Lower leg skin (tissue), 4 donors: Measurements from ENCODE around the gene CDC20B. TPM values are rescaled to one million over a fixed set of nuclear protein-coding genes. Genes with fewer than 3 reads are reported as not detected.
A peak's percentile ranks its signal among the peaks of the same experiment; 100 is the strongest.

Experiments used
- DNase-seq, 2 donors: peaks; one replicate each; pipeline ENCODE4 v3.0.0-alpha.2; 2019; ENCODE audit warnings: low spot score in 2 of 2
- H3K4me3 ChIP-seq: fragments of 200-600 bp; sonication (generic); 2 replicates; pipeline ENCODE4 v1.5.1; 2017; ENCODE audit warnings: mild to moderate bottlenecking, low read depth; ENCODE audit not compliant: poor library complexity, severe bottlenecking
- POLR2A ChIP-seq, 2 donors: fragments of 450-650 bp; IDR thresholded peaks; one replicate each; pipeline ENCODE4 v1.6.1; 2016 to 2017; ENCODE audit warnings: antibody characterized with exemption in 2 of 2, mild to moderate bottlenecking in 1 of 2, moderate library complexity in 1 of 2
- WGBS, 2 donors: methylation state at CpG; one replicate each; pipeline ENCODE4 v1.1.5; 2018; 5-methylcytosine and 5-hydroxymethylcytosine counted together
- intact Hi-C: fragments of 100-400 bp; cut with DNase I; formaldehyde crosslinking; loops from one replicate; pipeline ENCODE4 v1.15.0; 2023; ENCODE audit warnings: low total_unique reads
- total RNA-seq, 4 donors: library from RNA; depleted of rRNA; stranded (reverse); fragments of >200 nt; gene quantifications; one replicate each; pipeline ENCODE4 v1.1.0, GENCODE V29; 2016
- TF ChIP-seq, protein P1 (sequence below), 3 donors: fragments of 450-650 bp; IDR thresholded peaks; one replicate each; pipeline ENCODE4 v1.5.1; 2016; ENCODE audit warnings: antibody characterized with exemption in 3 of 3, mild to moderate bottlenecking in 3 of 3, moderate library complexity in 2 of 3

CDC20B gene
- total RNA-seq, 4 donors from 2014 or later: not detected

DNA sequence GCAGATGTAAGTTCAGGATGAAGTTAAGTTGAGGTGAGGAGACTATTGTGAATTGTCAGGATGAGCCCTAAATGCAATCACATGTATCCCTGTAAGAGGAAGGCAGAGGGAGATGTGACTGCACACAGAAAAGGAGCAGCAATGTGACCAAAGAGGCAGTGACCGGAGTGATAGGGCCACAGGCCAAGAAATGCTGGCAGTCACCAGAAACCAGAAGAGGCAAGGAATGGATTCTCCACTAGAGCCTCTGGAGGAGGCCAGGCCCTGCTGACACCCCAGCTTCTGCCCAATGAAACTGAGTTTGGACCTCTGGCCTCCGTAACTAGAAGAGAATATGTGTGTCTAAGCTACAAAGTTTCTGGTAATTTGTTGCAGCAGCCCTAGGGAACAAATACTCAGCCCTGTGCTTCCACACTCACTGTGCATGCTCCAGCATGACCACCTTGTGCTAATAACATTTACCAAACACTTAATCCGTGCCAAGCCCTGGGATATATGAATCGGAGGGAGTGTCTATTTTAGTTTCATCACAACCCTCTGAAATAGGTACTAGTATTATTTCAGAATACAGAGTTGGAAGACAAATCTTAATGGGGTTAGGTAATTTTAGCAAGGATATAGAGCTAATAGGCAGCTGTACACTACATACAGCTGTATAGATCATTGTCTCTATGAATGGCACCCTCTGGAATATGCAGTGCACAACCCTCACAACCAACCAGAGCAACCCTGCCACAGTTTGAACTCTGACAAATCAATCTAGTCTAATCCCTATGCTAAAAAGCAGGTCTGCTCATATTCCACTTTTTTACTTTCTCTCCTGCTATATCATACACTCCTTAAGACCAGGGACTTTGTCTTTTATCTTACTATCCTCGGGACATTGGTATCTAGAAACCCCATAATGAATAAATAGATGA lies 20.8 kb downstream of the CDC20B start:
- WGBS, 2 donors: 33 to 41% methylated on average over 5 of the region's 5 CpGs
- TF ChIP-seq, protein P1, sequence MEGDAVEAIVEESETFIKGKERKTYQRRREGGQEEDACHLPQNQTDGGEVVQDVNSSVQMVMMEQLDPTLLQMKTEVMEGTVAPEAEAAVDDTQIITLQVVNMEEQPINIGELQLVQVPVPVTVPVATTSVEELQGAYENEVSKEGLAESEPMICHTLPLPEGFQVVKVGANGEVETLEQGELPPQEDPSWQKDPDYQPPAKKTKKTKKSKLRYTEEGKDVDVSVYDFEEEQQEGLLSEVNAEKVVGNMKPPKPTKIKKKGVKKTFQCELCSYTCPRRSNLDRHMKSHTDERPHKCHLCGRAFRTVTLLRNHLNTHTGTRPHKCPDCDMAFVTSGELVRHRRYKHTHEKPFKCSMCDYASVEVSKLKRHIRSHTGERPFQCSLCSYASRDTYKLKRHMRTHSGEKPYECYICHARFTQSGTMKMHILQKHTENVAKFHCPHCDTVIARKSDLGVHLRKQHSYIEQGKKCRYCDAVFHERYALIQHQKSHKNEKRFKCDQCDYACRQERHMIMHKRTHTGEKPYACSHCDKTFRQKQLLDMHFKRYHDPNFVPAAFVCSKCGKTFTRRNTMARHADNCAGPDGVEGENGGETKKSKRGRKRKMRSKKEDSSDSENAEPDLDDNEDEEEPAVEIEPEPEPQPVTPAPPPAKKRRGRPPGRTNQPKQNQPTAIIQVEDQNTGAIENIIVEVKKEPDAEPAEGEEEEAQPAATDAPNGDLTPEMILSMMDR (IDR thresholded peaks at IDR 0.05): no peak
- no peak for TF ChIP-seq POLR2A (IDR thresholded peaks at IDR 0.05)
- H3K4me3 ChIP-seq: no peak overlapping the region
- intact Hi-C loops: loop anchor here (10.0 kb wide), 1 partner anchor 637 kb away; the partner anchor contains the start of gene SNX18
- DNase-seq: peak in 1 of 2 donors; percentile 43

DNA sequence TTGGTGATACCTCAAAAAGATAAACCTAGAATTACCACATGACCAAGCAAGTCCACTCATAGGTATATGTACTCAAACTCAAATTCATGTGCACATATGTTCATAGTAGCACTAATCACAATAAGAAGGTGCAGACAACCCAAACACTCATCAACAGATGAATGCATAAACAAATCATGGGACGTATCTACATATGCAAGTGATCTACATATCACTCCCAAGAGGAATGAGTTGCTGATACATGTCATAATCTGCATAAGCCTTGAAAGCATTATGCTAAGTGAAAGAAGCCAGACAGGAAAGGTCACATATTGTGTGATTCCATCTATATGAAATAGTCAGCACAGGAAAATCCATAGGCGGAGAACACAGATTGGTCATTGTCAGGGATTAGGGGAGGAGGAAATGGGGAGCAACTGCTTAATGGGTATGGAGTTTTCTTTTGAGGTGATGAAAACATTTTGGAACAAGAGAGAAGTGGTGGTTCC lies 23.6 kb downstream of the CDC20B start:
- TF ChIP-seq, protein P1 (IDR thresholded peaks at IDR 0.05): no peak
- TF ChIP-seq POLR2A (IDR thresholded peaks at IDR 0.05): no peak
- no peak for DNase-seq
- no peak overlapping the region for H3K4me3 ChIP-seq
- intact Hi-C loops: loop anchor here (10.0 kb wide), 1 partner anchor 245 kb away; no protein-coding TSS in a partner anchor
- 31 to 50% methylated on average over 2 of the region's 2 CpGs for WGBS, 2 donors

DNA sequence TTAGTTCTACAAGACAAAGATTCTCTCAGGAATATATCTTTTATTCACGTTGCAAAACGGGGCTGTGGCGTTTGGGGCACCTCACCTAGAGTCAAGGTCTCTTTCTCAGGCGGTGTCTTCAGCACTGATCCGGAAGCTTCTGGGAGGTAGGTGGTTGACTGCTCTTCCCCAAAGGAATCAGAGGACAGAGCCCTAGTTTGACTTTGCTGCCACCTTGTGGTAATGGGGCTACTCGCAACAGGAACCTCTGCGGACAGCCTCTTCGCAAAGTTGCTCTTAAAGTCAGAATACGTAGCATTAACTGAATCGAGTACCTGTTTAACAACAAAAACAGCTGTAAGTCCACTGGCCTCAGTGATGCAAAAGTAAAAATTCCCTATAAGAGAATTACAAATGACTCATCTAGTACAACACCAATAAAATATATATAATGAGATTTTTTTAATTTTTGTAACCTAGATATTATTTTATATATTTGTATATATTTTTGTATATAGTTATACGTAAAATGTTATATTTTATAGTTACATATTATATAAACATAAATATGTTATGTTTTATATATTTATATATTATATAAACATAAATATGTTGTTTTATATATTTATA lies 26.3 kb downstream of the CDC20B start:
- TF ChIP-seq, protein P1 (IDR thresholded peaks at IDR 0.05): peak in 1 of 3 donors; percentile 77
- no peak for TF ChIP-seq POLR2A (IDR thresholded peaks at IDR 0.05)
- DNase-seq: peak; percentile 75 to 95
- 6 to 8% methylated on average over 11 of the region's 11 CpGs for WGBS, 2 donors
- intact Hi-C loops: loop anchor here (10.0 kb wide), 1 partner anchor 242 kb away; no protein-coding TSS in a partner anchor
- no peak overlapping the region for H3K4me3 ChIP-seq

DNA sequence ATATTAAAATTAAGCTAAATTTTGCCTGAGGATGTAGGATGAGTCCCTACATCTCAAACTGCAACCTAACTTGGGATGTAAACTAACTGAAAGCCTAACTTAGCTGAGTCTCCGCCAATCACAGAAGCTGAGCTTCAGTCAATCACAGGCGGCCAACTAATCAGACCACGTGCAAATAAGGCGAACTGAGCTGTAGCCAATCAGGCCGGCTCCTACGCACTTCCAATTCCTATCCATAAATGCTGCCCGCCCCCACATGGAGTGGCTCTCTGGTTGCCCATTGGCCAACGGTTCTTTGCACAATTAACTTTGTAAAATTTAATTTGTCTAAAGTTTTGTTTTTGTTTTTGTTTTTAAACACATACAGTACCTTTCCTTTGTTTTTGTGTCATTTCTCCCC lies 26.9 kb downstream of the CDC20B start:
- intact Hi-C loops: loop anchor here (10.0 kb wide), 1 partner anchor 241 kb away; no protein-coding TSS in a partner anchor
- no peak overlapping the region for H3K4me3 ChIP-seq
- no peak for DNase-seq
- WGBS, 2 donors: 78 to 87% methylated on average over 8 of the region's 8 CpGs
- TF ChIP-seq, protein P1 (IDR thresholded peaks at IDR 0.05): no peak
- no peak for TF ChIP-seq POLR2A (IDR thresholded peaks at IDR 0.05)

DNA sequence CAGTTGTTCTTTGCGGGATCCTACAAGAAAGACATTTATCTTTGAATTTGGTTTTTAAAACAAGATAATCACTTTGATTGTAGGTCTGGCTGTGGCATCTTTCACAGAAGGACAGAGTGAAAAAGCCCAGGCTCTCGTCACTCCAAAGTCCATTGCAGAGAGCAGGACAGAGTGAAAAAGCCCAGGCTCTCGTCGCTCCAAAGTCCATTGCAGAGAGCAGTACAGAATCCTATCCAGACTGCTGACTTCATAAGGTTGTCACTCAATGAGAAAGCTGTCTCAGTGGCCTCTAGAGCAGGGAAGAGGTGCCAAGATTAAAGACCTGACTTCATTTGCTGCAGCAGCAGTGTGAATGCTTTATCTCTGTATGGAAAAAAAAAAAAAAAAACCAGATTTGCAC lies 29.4 kb downstream of the CDC20B start:
- no peak for TF ChIP-seq POLR2A (IDR thresholded peaks at IDR 0.05)
- TF ChIP-seq, protein P1 (IDR thresholded peaks at IDR 0.05): no peak
- no peak for DNase-seq
- intact Hi-C loops: loop anchor here (10.0 kb wide), 1 partner anchor 239 kb away; no protein-coding TSS in a partner anchor
- H3K4me3 ChIP-seq: no peak overlapping the region
- 57 to 66% methylated on average over 4 of the region's 4 CpGs for WGBS, 2 donors
